RCC 7860 (cell line): ENCODE data around the gene RASIP1.
"Not testable (repeated sequence)": the region's sequence is repeated elsewhere in the genome, so short reads cannot be mapped to it uniquely, and the experiment has no call there.

Experiments used
- DNase-seq: peaks from one replicate; pipeline ENCODE4 v3.0.0-alpha.2; 2015; ENCODE audit warnings: low spot score
- FAIRE-seq: peaks from 2 replicates; lab custom pipeline; 2012; peaks lifted over from hg19 to GRCh38; lab: Jason Lieb, UNC

RASIP1 gene

DNA sequence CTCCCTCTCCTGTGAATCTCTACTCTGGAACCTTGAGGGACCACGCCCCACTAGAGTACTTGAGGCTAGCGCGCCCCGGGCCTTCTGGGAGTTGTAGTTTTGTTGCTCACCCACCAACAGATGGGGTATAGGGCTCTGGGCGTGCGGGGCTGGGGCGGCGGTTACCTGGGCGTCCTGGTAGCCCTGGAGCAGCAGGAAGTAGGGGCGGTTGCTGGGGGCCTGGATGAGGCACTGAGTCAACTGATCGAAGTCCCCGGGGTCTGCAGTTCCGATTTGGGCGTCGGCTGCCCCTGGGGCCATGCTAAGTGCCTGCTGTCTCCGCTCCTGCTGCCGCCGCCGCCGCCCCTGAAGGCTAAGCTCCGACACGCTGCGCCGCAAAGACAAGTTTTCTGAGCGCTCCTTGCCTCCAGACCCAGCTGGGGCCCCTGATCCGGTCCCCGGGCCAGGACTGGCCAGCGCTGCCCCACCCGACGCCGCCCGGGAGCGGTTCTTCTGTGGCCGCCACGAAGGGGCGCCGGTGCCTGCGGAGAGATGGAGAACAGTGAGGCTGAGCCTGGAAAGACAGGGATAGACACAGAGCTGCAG is 5.3 kb downstream of the RASIP1 start:
- FAIRE-seq (no peak), DNase-seq (no peak)

DNA sequence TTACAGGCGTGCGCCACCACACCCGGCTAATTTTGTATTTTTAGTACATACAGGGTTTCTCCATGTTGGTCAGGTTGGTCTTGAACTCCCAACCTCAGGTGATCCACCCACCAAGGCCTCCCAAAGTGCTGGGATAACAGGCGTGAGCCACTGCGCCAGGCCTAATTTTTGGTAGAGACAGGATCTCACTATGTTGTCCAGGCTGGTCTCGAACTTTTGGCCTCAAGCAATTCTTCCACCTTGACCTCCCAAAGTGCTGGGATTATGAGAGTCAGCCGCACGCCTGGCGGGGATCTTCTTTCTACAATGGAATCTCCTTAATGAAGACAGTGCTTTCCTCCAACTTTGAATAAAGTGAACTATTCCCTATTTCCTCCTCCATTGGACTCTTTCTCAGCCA is 5.8 kb downstream of the RASIP1 start:
- FAIRE-seq (no peak), DNase-seq (no peak)

DNA sequence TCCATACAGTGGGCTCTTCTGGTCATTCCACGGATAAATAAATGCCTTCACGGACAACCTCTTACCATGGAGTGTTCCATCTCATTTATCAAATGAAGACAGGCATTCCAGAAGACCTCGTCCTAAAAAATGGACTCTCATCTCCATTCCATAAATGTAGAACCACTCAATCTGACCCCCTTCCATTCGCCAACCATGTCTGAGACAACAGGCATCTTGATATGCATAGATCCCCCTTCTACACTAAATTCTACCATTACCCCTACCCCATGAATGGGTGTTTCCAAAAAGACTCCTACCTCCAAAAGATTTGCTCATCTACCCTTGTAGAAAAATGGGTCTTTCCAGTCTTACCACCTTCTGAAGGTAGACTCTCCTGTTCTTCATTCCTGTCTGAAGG is 9.0 kb downstream of the RASIP1 start:
- no peak for DNase-seq
- FAIRE-seq, result no peak

DNA sequence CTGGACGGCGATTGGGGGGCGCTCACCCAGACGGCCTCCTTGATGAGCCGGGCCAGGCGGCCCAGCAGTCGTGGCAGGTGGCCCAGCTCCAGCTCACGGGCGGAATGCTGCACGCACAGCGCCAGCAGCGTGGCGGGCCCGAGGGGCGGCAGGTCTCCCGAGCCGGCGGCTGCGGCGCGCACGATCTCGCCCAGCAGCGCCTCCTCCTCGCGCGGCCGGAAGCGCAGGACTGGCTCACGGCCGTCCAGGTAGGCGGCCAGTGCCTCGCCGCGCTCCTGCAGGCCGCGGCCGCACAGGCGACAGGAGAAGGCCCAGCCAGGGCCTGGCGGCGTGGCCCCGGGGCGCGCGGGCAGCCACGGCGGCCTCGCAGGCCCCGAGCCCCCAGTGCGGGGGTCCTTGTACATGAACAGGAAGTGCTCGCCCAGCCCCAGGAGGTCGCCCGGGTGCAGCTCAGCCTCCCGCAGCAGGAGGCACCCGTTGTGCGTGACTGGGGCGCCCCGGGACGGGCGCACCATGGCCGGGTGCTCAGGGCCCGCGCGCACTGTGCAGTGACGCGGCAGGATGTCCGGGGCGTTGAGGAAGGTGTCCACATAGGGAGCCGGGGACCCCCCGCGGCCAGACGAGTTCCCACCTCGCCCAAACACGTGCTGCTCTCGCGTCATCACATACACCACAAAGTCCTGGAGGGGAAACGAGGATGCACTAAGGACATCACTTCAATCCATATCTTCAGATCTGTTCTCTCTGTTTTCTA is 11.3 kb downstream of the RASIP1 start:
- FAIRE-seq (no peak), DNase-seq (no peak)

DNA sequence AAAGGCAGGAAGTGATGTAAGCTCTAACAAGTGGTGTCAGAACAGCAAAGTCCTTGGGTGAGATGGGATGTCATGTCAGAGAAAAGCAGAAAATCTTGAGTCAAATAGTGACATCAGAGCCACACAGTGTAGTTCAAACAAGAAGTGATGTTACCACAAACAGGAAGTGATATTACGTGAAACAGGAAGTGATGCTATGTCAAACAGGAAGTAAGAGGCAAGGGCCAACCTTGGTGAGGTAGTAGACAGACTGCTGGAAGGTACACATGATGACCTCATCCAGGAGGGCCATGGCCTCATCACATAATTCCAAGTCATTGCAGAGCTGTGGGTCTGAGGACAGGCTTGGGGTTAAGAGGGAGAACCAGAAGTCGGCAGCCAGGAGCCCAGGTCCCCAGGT is 13.9 kb downstream of the RASIP1 start:
- no peak for FAIRE-seq
- DNase-seq, result no peak

DNA sequence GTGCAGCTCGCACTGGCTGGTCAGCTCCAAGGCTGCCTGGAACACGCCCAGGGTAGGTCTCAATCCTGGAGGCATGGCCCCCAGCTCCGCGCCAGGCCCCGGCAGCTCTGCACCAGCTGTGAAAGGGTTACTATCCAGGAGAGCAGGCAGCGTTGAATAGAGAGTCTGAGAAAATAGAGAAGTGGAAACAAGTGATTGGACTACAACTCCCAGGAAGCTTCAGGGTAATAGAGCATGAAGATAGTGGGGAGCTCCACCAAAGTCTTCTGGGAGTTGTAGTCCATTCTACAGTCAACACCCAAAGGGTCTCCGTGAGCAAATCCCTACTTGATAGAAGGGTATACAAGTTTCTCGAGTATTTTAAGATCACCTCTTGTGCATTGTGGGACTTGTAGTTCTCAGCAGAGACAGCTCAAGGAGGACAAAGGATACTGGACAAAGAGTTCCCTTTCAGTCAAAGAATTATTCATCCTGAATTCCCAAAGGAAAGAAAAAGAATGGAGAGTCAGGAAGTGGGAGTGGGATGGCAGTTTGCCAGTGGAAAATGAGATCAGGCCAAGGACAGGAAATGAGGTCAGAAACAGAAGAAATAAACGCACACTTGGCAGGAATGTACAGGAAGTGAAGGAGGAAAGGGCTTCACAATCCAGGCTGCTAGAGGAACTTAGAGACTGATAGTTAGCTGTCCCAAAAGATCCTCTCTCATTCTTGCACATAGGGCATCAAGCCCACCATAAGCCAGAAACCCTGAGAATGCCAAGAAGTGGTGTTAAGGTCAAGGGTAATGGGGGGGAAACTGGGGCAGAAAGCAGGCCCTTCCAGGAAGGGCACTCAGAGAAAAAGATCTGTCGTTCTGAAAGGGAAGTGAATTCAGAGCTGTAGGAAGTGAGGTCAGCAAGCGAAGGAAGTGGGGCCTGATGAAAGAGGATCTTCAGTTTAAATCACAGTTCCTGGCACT is 15.3 kb downstream of the RASIP1 start:
- peak; percentile 70 for DNase-seq

DNA sequence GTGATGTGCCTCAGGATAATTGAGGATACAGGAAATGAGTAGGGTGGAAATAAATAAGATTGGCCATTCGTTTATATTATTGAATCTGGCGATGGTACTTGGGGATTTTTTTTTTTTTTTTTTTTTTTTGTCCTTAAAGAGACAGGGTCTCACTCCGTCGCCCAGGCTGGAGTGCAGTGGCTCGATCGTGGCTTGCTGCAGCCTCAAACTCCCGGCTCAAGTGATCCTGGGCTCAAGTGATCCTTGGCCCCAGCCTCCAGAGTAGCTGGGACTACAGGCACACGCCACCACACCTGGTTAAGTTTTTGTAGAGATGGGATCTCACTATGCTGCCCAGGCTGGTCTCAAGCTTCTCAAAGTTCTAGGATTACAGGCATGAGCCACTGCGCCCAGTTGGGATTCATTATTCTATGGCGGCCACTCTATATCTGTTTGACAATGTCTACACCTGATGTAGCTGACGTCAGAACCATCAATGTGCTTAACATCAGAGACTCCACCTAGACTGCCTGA is 18.2 kb downstream of the RASIP1 start:
- no peak for FAIRE-seq
- DNase-seq, result no peak

More for the DNA sequence above, 15.3 kb downstream of the RASIP1 start:
- no peak for FAIRE-seq

DNA sequence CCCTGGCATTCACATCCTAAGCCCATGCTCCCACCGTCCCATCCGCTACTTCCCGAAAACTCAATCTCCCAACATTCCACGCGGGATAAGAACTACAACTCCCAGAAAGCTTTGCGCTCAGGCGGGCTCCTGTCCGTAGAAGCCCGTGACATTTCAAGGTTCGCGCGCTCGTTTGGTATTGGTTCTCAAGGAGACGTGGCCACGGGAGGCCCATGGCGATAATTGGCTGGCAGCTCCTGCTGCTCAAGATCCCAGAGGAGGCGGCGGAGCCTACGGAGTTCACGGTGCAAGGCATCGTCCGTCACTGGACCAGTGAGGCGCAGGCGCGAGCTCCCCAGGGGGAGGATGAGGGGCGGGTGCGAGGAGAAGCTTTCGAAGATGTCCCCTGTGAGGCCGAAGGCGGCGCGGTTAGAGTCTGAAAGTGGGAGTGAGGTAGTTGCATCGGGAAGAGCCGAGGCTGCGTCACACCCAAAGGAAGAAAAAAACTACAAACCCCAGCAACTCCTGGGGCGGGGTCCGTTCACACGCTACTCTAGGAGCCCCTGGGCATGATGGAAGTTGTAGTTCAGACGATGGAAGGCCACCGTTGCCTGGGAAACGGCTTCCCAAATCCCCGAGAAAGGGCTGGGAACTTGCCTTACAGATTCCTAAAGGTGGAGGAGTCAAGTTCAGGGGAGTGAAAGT is 19.7 kb downstream of the RASIP1 start:
- DNase-seq, result peak; percentile 89
- peak; percentile 76 for FAIRE-seq

DNA sequence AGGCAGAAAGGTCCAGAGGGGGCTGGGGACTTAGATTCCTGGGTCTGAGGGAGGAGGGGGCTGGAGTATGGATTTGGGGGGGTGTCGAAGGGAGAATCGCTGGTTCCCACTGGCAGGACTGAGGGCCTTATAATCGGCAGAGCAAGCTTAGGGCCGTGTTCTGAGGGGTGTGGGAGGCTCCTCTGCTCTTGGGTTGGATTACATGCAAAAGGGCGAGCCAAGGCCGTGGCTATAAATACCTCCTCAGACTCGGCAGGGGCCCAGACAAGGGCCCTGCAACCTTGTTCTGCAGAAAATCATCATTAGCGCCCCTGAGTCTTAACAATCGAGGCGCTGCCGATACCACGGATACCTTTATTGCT is 20.2 kb downstream of the RASIP1 start:
- FAIRE-seq, result no peak
- no peak for DNase-seq

DNA sequence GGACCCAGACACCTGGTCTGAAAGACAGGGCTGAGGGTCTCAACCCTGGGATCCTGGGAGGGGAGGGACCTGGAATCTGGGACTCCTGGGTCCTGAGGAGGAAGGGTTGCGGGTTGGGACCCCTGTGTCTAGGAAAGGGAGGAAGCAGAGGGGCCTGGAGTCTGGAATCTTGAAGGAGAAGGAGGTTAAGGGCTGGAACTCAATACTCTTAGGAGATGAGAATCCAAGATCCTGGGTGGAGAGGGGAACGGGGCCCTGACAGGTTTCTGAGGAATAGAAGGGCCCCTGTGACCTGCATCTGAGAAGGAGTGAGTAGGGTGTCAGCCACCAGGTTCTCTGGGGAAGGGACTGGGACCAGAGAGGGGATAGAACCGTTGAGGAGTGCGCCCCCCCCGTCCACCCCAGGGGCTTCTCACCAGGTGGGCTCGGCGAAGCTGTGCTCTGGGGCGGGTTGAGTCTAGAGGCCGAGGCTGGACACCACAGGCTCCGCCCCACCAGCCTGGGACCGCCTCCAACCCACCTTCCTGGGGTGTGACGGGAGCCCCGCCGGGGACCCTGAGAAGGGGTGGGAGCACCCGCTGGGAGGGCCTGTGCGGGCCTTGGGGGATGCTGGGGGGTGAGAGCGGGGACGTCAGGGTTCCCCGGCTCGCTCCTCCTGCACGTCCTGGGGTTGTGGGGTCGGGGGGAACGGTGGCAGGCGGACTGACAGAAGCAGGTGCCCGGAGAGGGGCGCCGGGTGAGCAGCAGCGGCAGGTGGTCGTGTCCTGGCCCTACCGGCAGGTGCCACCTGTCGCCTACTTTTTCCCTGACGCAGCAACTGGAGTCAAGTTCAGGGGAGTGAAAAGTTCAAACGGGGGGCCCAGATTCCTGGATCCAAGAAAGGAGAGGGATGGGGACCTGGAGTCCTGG is 20.9 kb downstream of the RASIP1 start, which contains the start of gene MAMSTR:
Gene MAMSTR, minus strand, starts transcription at position 463 of the 909 bp plus-strand sequence. CDS start 694 bp downstream, outside the sequence.
- DNase-seq, result no peak
- FAIRE-seq, result no peak

DNA sequence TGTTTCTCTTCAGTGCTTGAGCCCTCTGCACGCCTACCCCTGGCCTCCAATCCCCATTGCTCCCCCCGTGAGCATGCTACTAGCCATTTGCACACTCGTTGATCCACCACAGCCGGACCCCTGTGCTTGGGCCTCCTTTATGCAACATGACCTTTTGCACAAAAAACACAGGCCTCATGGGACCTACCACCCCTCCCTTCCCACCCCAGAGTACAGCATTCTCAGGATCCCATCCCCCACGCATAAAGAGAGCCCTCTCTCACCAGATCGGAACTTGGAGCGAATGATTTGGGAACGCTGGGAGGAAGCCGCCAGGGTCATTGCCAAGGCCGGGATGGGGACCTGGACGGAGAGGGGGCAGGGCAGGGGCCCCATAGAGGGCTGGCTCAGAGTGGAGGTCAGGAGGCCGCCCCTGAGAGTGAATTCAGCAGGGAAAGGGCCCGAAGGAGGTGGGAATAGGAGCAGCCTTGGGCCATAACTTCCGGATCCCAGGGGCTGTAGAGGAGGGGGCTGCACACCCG is 21.6 kb downstream of the RASIP1 start:
- FAIRE-seq (no peak), DNase-seq (no peak)

DNA sequence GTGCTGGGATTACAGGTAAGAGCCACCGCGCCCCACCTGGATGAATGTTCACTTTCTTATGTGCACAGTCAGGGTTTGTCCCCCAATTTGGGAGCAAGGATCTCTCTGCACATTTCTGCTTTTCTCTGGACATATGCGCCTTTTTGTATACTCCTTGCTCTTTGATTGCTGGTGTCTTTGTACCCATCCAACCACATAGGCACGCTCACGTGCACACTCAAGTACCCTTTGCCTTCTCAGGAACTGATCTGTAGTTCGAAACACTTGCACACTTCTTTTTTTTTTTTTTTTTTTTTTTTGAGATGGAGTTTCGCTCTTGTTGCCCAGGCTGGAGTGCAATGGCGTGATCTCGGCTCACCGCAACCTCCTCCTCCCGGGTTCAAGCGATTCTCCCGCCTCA is 22.3 kb downstream of the RASIP1 start:
- DNase-seq, FAIRE-seq: not testable (repeated sequence)

DNA sequence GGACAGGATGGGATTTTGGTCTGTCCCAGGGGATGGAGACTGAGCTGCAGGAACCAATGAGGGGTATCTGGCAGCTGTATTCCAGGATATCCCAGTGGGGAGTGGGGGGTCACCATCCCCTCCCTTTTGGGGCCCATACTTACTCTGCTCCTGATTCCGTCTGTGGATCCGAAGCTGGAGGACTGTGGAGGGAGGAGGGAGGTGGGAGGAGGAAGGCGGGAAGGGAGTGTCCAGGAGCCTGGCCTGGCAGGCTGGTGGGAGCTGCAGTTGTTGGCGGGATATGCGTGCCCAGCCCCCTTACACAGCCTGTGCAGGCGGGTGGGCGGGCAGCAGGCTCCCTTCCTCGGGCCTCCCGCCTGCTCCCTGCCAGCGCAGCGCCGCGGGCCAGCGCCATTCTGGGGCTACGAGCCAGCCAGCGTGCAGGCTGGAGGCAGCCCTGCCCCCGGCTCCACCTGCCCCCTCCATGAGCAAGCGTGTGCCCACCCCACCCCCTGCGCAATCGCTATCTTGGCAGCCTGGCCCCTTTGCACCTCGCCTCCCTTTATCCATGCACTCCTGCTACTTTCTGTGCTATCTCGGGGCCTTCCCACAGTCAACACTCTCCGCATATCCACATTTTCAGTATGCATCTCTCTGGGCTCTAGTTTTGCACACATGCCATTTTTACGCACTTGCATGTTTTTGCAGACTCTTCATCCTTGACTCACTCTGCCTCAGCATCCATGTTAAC is 23.7 kb downstream of the RASIP1 start:
- FAIRE-seq, result no peak

DNA sequence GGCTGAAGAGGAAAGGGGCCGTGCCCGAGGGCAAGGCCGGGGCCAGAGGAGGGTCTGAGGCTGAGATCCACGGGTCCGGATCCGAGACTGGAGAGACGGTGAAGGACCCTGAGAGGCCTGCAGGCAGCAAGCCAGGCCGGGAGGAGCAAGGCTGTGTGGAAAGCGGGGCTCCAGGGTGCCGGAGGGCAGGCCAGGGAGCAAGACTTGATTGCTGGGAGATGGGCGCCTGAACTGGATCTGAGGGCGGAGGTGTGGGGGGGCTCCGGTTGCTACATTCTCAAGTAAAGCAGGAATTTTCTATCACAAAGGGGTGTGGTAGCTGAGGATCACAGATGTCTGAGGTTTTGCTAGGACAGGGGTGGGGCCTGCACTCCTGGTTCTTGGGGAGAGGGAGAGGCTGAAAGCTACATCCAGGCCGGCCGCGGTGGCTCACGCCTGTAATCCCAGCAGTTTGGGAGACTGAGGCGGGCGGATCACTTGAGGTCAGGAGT is 24.7 kb downstream of the RASIP1 start:
- DNase-seq, result no peak
- FAIRE-seq, result no peak

More for the DNA sequence above, 23.7 kb downstream of the RASIP1 start:
- no peak for DNase-seq

DNA sequence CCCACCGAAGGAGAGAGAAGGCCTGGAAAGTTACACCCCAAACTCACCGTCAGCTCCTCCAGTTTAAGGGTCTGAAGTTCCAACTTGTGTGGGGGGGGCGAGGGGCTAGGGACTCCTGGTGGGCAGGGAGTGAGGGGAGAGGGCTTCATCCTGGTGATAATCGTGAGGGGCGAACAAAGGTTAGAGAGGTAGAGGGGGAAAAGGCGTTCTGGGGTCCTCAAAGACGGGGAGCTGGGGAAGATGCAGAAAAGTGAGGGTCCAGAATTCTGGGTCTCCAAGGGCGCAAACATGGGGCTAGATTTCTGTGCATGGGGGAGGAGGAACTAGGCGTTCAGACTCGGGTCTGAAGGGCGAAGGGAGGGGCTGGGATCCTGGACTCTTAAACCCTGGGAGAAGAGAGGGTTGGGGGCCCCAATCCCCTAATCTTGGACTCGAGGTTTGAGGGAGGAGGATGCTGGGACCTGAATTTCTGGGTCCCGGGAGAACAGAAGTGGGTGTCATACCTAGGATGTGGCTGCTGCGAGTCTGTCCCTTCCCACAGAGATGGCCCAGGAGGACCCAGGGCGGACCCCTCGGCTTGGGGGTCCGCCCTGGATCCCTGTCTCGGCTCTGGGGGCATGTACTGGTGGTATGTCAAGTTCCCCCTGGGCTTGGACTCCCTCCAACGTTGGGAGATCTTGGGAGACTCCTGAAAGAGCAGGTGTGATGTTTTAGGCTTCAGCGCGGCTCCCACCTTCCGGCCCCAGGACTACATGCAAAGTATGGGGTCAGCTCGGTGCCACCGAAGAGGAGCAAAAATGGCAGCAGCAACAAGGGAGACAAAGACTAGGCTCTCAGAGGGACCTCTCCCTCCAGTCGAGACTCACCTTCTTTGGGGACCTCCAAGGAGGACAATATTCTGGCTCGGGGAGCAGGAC is 25.4 kb downstream of the RASIP1 start:
- FAIRE-seq (no peak), DNase-seq (no peak)

DNA sequence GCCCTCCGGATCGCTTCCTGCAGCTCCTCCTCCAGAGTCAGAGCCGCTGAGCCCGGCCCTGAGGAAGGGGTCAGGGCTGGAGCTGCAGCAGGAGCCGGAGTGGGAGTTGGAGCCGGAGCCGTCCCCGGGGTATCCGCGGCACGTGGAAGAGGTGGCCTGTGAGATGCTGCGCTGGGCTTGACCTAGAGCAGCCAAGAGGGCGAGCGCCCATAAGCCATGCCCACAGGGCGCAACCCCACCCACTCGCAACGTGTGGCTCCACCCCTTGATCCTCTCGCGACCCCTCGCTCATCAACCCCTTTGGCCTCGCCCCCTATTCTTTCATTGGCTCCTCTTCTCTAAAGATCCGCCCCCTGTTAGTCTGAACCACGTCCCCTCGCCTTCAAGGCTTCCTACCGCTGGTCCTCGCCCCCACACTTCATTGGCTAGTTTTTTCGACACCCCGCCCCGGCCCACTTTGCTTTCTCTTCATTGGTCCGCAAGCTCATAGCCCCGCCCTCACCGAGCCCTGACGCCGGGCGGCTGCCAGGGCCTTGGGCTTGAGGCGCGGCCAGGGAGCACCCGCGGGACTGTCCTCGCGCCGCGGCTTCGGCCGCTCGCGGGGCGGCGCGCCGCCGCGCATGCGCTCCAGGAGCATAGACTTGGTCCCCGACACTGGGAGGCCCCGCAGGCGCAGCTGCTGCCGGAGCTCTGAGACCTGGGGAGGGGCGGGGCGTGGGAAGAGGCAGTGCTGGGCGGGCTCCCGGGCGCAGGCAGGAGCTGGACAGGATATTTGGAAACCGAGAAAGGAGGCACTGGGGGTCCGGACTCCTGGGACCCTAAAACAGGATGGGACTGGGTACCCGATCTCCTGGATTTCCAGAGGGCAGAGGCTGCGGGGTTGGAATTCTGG is 26.3 kb downstream of the RASIP1 start:
- FAIRE-seq (peak; percentile 88), DNase-seq (peak; percentile 93)
